Activated CD4-positive, alpha-beta T cell treated with anti-CD3 and anti-CD28 coated beads, Interleukin-10, Interleukin-2, amounts not matched to agents 100 ng/mL and 50 ng/mL, durations not matched to agents 16 hours and 8 hours (primary cell): ENCODE measurements around the gene HAVCR2.
A peak's percentile ranks its signal among the peaks of the same experiment; 100 is the strongest.
"Not testable (repeated sequence)": the region's sequence is repeated elsewhere in the genome, so short reads cannot be mapped to it uniquely, and the experiment has no call there.

Experiments used
- DNase-seq: peaks from one replicate; pipeline ENCODE4 v3.0.0-alpha.2; 2020

The HAVCR2 gene

GRCh38 chr5:157086751-157087359 lies 22.0 kb downstream of the HAVCR2 start:
- no peak for DNase-seq

GRCh38 chr5:157085930-157086329 lies 22.9 kb downstream of the HAVCR2 start:
- DNase-seq, result no peak

- DNase-seq, result no peak
Measured at GRCh38 chr5:157080286-157080685, 28.6 kb downstream of the HAVCR2 start.

GRCh38 chr5:157076558-157076957 lies 32.3 kb downstream of the HAVCR2 start:
- DNase-seq, result peak; percentile 41

- DNase-seq, result peak; percentile 19
Measured at GRCh38 chr5:157072508-157072907, 36.3 kb downstream of the HAVCR2 start.

- DNase-seq, result no peak
Measured at GRCh38 chr5:157069949-157070348, 38.9 kb downstream of the HAVCR2 start.

GRCh38 chr5:157068785-157069184 lies 40.1 kb downstream of the HAVCR2 start:
- no peak for DNase-seq

GRCh38 chr5:157068339-157068738 lies 40.5 kb downstream of the HAVCR2 start:
- DNase-seq, result no peak

- DNase-seq, result no peak
Measured at GRCh38 chr5:157067005-157067404, 41.8 kb downstream of the HAVCR2 start.

- no peak for DNase-seq
Measured at GRCh38 chr5:157066080-157066479, 42.8 kb downstream of the HAVCR2 start.

- no peak for DNase-seq
Measured at GRCh38 chr5:157063776-157064430, 44.9 kb downstream of the HAVCR2 start.

GRCh38 chr5:157059891-157060290 lies 49.0 kb downstream of the HAVCR2 start:
- DNase-seq, result no peak

GRCh38 chr5:157059093-157059539 lies 49.7 kb downstream of the HAVCR2 start, which contains the start of gene HAVCR1:
Gene HAVCR1, minus strand, starts transcription at chr5:157059116. Its CDS starts 1,173 bp downstream, at chr5:157057943.
- DNase-seq, result no peak

GRCh38 chr5:157057459-157058370 lies 51.1 kb downstream of the HAVCR2 start:
- DNase-seq, result no peak

GRCh38 chr5:157056848-157057247 lies 52.0 kb downstream of the HAVCR2 start:
- not testable (repeated sequence) for DNase-seq

GRCh38 chr5:157051604-157052245 lies 57.1 kb downstream of the HAVCR2 start:
- no peak for DNase-seq

GRCh38 chr5:157050050-157050449 lies 58.8 kb downstream of the HAVCR2 start:
- peak; percentile 15 for DNase-seq

GRCh38 chr5:157049605-157050004 lies 59.2 kb downstream of the HAVCR2 start:
- DNase-seq, result no peak

GRCh38 chr5:157047898-157048297 lies 60.9 kb downstream of the HAVCR2 start:
- DNase-seq, result no peak

- not testable (repeated sequence) for DNase-seq
Measured at GRCh38 chr5:157047016-157047415, 61.8 kb downstream of the HAVCR2 start.

- DNase-seq, result peak; percentile 32
Measured at GRCh38 chr5:157046041-157046440, 62.8 kb downstream of the HAVCR2 start.

GRCh38 chr5:157045601-157046000 lies 63.2 kb downstream of the HAVCR2 start:
- no peak for DNase-seq
